ENCODE results near the gene NFIC.

The NFIC gene

GRCh38 chr19:3462991-3463713, 96.8 kb downstream of the NFIC start:
- FAIRE-seq: no peak
- no peak for DNase-seq (ENCODE audit: insufficient read length, low spot score)
- TF ChIP-seq POLR2A (IDR thresholded peaks at IDR 0.05; ENCODE audit: low read depth, low read length): no peak

- DNase-seq (ENCODE audit: insufficient read length, low spot score) (no peak), FAIRE-seq (no peak)
- no peak for TF ChIP-seq POLR2A (IDR thresholded peaks at IDR 0.05; ENCODE audit: low read depth, low read length)
These were observed 97.6 kb downstream of the NFIC start for GRCh38 chr19:3463714-3464586.

GRCh38 chr19:3464587-3465235, 98.3 kb downstream of the NFIC start:
- no peak for FAIRE-seq
- no peak for TF ChIP-seq POLR2A (IDR thresholded peaks at IDR 0.05; ENCODE audit: low read depth, low read length)
- no peak for DNase-seq (ENCODE audit: insufficient read length, low spot score)

GRCh38 chr19:3465552-3465951, 99.2 kb downstream of the NFIC start:
- FAIRE-seq (no peak), DNase-seq (ENCODE audit: insufficient read length, low spot score) (no peak)
- TF ChIP-seq POLR2A (IDR thresholded peaks at IDR 0.05; ENCODE audit: low read depth, low read length): no peak

- no peak for TF ChIP-seq POLR2A (IDR thresholded peaks at IDR 0.05; ENCODE audit: low read depth, low read length)
- FAIRE-seq: no peak
- no peak for DNase-seq (ENCODE audit: insufficient read length, low spot score)
These were observed 100.3 kb downstream of the NFIC start for GRCh38 chr19:3466635-3467034.

GRCh38 chr19:3467437-3468198, 101.2 kb downstream of the NFIC start:
- no peak for FAIRE-seq

GRCh38 chr19:3468211-3468610, 101.8 kb downstream of the NFIC start:
- no peak for TF ChIP-seq POLR2A (IDR thresholded peaks at IDR 0.05; ENCODE audit: low read depth, low read length)
- DNase-seq (ENCODE audit: insufficient read length, low spot score) (no peak), FAIRE-seq (no peak)

More at GRCh38 chr19:3467437-3468198, 101.2 kb downstream of the NFIC start:
- TF ChIP-seq POLR2A (IDR thresholded peaks at IDR 0.05; ENCODE audit: low read depth, low read length): no peak
- DNase-seq (ENCODE audit: insufficient read length, low spot score): no peak

- FAIRE-seq (no peak), DNase-seq (ENCODE audit: insufficient read length, low spot score) (no peak)
- no peak for TF ChIP-seq POLR2A (IDR thresholded peaks at IDR 0.05; ENCODE audit: low read depth, low read length)
These were observed 103.5 kb downstream of the NFIC start for GRCh38 chr19:3469638-3470499.

- DNase-seq (ENCODE audit: insufficient read length, low spot score) (no peak), FAIRE-seq (no peak)
These were observed 104.2 kb downstream of the NFIC start for GRCh38 chr19:3470500-3471128.

GRCh38 chr19:3471954-3472655, 105.7 kb downstream of the NFIC start:
- DNase-seq (ENCODE audit: insufficient read length, low spot score) (no peak), FAIRE-seq (no peak)
- no peak for TF ChIP-seq POLR2A (IDR thresholded peaks at IDR 0.05; ENCODE audit: low read depth, low read length)

More at GRCh38 chr19:3470500-3471128, 104.2 kb downstream of the NFIC start:
- TF ChIP-seq POLR2A (IDR thresholded peaks at IDR 0.05; ENCODE audit: low read depth, low read length): no peak

GRCh38 chr19:3474010-3474409, 107.6 kb downstream of the NFIC start:
- no peak for TF ChIP-seq POLR2A (IDR thresholded peaks at IDR 0.05; ENCODE audit: low read depth, low read length)
- FAIRE-seq: no peak

GRCh38 chr19:3474614-3475013, 108.2 kb downstream of the NFIC start:
- FAIRE-seq: no peak
- TF ChIP-seq POLR2A (IDR thresholded peaks at IDR 0.05; ENCODE audit: low read depth, low read length): no peak

More at GRCh38 chr19:3474010-3474409, 107.6 kb downstream of the NFIC start:
- no peak for DNase-seq (ENCODE audit: insufficient read length, low spot score)

More at GRCh38 chr19:3474614-3475013, 108.2 kb downstream of the NFIC start:
- no peak for DNase-seq (ENCODE audit: insufficient read length, low spot score)
